HG02840 (cell line): ENCODE results near the gene SMC3.
"Not testable (repeated sequence)": the region's sequence is repeated elsewhere in the genome, so short reads cannot be mapped to it uniquely, and the experiment has no call there.

Experiments
- ATAC-seq: cut with Tn5 transposase; IDR thresholded peaks from one replicate; pipeline ENCODE4 v1.9.1; 2021; ENCODE audit warnings: mild to moderate bottlenecking, moderate library complexity, moderate number of reproducible peaks; ENCODE audit not compliant: unreplicated experiment, low FRiP score

SMC3 gene

GRCh38 chr10:110567201-110568054 lies at the start of gene SMC3:
SMC3 (plus strand) TSS chr10:110567695; CDS start chr10:110567817, 122 bp downstream.
- peak; percentile 93 for ATAC-seq

GRCh38 chr10:110522365-110522988 lies 45.0 kb upstream of the SMC3 start:
- ATAC-seq = no peak

GRCh38 chr10:110523736-110524135 lies 43.8 kb upstream of the SMC3 start:
- ATAC-seq = no peak

GRCh38 chr10:110524179-110524858 lies 43.2 kb upstream of the SMC3 start:
- ATAC-seq = no peak

GRCh38 chr10:110524859-110525232 lies 42.6 kb upstream of the SMC3 start:
- no peak for ATAC-seq

- no peak for ATAC-seq
Observed at GRCh38 chr10:110525349-110526260, 41.9 kb upstream of the SMC3 start.

- no peak for ATAC-seq
Observed at GRCh38 chr10:110527731-110528171, 39.7 kb upstream of the SMC3 start.

GRCh38 chr10:110528224-110528996 lies 39.1 kb upstream of the SMC3 start:
- peak; percentile 16 for ATAC-seq

- peak; percentile 74 for ATAC-seq
Observed at GRCh38 chr10:110528997-110529524, 38.4 kb upstream of the SMC3 start.

GRCh38 chr10:110529596-110530011 lies 37.9 kb upstream of the SMC3 start:
- ATAC-seq = no peak

GRCh38 chr10:110530131-110530831 lies 37.2 kb upstream of the SMC3 start:
- no peak for ATAC-seq

GRCh38 chr10:110531687-110532086 lies 35.8 kb upstream of the SMC3 start:
- ATAC-seq = no peak

GRCh38 chr10:110532628-110533027 lies 34.9 kb upstream of the SMC3 start:
- not testable (repeated sequence) for ATAC-seq

GRCh38 chr10:110533149-110533548 lies 34.3 kb upstream of the SMC3 start:
- ATAC-seq = no peak

- ATAC-seq = no peak
Observed at GRCh38 chr10:110534571-110534970, 32.9 kb upstream of the SMC3 start.

- peak; percentile 83 for ATAC-seq
Observed at GRCh38 chr10:110535958-110536891, 31.3 kb upstream of the SMC3 start.

GRCh38 chr10:110539091-110539490 lies 28.4 kb upstream of the SMC3 start:
- ATAC-seq = no peak
